ENCODE measurements around the gene SLC17A7. TPM values are rescaled to one million over a fixed set of nuclear protein-coding genes. Genes with fewer than 3 reads are reported as not detected.
A peak's percentile ranks its signal among the peaks of the same experiment; 100 is the strongest.
"Not testable (repeated sequence)": the region's sequence is repeated elsewhere in the genome, so short reads cannot be mapped to it uniquely, and the experiment has no call there.

Gene SLC17A7
- total and polyA plus RNA-seq, 12 donors, result 0.17 to 2.3 (median 0.92) TPM

GRCh38 chr19:49465371-49465770 lies 24.0 kb upstream of the SLC17A7 start:
- no peaks in the 10 kb centered on the region for H3K27me3 ChIP-seq
- 95 to 100% methylated on average over 3 of the region's 3 CpGs for WGBS, 2 donors
- no peaks in the 10 kb centered on the region for H3K9me3 ChIP-seq
- DNase-seq, result no peak
- no peak overlapping the region for H3K4me3 ChIP-seq
- no peak overlapping the region for H3K27ac ChIP-seq
- TF ChIP-seq CTCF (IDR thresholded peaks at IDR 0.05), result no peak
- intact Hi-C loops (cut with DNase I), result no loop called here
- no peak for ATAC-seq
- peaks cover 3 to 24% (median 17%) of the 10 kb centered on the region in 9 donors for H3K4me1 ChIP-seq
- peaks cover 0 to 48% (median 7%) of the 10 kb centered on the region in 9 donors for H3K36me3 ChIP-seq

GRCh38 chr19:49463960-49464740 lies 22.8 kb upstream of the SLC17A7 start:
- intact Hi-C loops (cut with DNase I), result no loop called here
- Histone ChIP-seq H3K9me3 (no peaks in the 10 kb centered on the region), H3K27me3 (no peaks in the 10 kb centered on the region), H3K36me3 (peaks cover 0 to 58% (median 7%) of the 10 kb centered on the region in 9 donors), H3K27ac (no peak overlapping the region), H3K4me3 (no peak overlapping the region), H3K4me1 (peaks cover 0 to 12% (median 8%) of the 10 kb centered on the region in 9 donors)
- TF ChIP-seq CTCF (IDR thresholded peaks at IDR 0.05), result no peak
- DNase-seq (no peak), ATAC-seq (peak in 1 of 8 donors; percentile 28)
- WGBS, 2 donors, result 93% methylated on average over 39 of the region's 39 CpGs

- DNase-seq (no peak), ATAC-seq (no peak)
- Histone ChIP-seq H3K27ac (no peak overlapping the region), H3K36me3 (peaks cover 0 to 65% (median 7%) of the 10 kb centered on the region in 9 donors), H3K4me3 (no peak overlapping the region), H3K27me3 (no peaks in the 10 kb centered on the region), H3K9me3 (no peaks in the 10 kb centered on the region), H3K4me1 (peaks cover 0 to 9% (median 0%) of the 10 kb centered on the region in 9 donors)
- intact Hi-C loops (cut with DNase I), result no loop called here
- no peak for TF ChIP-seq CTCF (IDR thresholded peaks at IDR 0.05)
- 87 to 89% methylated on average over 12 of the region's 12 CpGs for WGBS, 2 donors
Measured at GRCh38 chr19:49462492-49462891, 21.2 kb upstream of the SLC17A7 start.

GRCh38 chr19:49461656-49462055 lies 20.3 kb upstream of the SLC17A7 start:
- no peaks in the 10 kb centered on the region for H3K9me3 ChIP-seq
- TF ChIP-seq CTCF (IDR thresholded peaks at IDR 0.05), result no peak
- 98% methylated on average over 37 of the region's 37 CpGs for WGBS, 2 donors
- H3K27ac ChIP-seq, result no peak overlapping the region
- intact Hi-C loops (cut with DNase I), result no loop called here
- no peak for DNase-seq
- no peak overlapping the region for H3K4me3 ChIP-seq
- H3K4me1 ChIP-seq, result peaks cover 0 to 16% (median 5%) of the 10 kb centered on the region in 9 donors
- H3K27me3 ChIP-seq, result no peaks in the 10 kb centered on the region
- no peak for ATAC-seq
- peaks cover 0 to 59% (median 7%) of the 10 kb centered on the region in 9 donors for H3K36me3 ChIP-seq

GRCh38 chr19:49461130-49461529 lies 19.8 kb upstream of the SLC17A7 start:
- intact Hi-C loops (cut with DNase I); H3K27me3 ChIP-seq; ATAC-seq; H3K9me3 ChIP-seq; H3K27ac ChIP-seq; DNase-seq; H3K4me3 ChIP-seq: not testable (repeated sequence)
- H3K36me3 ChIP-seq, result peaks cover 0 to 57% (median 6%) of the 10 kb centered on the region in 9 donors
- 0% methylated on average over 1 of the region's 1 CpG; no CpG with 5 or more reads in 1 of the 2 donors for WGBS, 2 donors
- peaks cover 0 to 22% (median 8%) of the 10 kb centered on the region in 9 donors for H3K4me1 ChIP-seq
